Measurements from ENCODE around the gene GMNN. TPM values are rescaled to one million over a fixed set of nuclear protein-coding genes. Genes with fewer than 3 reads are reported as not detected.

Gene GMNN
- total RNA-seq, 1 donor: 9.4 TPM

DNA sequence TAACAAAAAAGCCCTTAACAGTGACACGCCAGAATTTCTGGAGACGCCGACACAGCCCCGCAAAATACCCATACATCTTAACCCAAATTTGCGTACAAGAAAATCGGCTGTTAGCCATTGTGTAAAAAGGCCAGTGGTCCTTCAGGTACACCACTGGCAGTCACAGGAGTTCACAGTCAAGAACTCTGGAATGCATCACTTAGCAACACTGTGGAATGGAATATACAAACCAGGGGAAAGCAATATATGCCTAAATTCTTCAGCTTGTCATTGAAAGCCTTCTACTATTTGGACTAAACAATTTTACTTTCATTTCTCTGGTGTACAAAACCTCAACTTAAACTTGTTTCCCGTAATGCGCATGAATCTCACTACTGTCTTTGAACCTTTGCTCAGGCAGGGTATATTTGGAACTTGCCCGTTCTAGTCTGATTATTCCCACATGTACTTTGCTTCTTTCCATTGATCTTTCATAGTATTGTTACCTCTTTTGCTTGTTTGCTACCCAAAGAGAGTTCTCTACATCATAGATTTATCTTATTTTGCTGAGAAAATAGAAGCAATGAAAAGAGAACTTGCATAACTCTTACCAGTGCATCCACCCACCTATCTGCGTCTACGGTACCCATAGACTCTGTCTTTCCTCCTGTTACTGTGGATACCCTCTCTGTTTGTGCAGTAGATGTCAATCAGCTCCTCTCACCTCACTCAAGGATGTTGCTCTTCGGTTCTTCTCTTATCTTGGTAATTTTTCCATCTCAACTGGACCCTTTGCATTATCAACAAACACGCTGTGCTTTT lies 24.2 kb downstream of the GMNN start, which contains the start of gene ARMH2:
Gene ARMH2 (minus strand): TSS at position 178 of the 801 bp plus-strand sequence. CDS start 60 bp downstream, at position 118.
- H2AFZ ChIP-seq (ENCODE audit: low read length): no peak within 1 kb of the TSS
- no peak within 1 kb of the TSS for H3K4me3 ChIP-seq (ENCODE audit: insufficient read depth, low read length)
- no peaks in the 10 kb centered on the region for H3K9me3 ChIP-seq (ENCODE audit: low read depth, low read length)
- no peak within 1 kb of the TSS for H3K4me2 ChIP-seq (ENCODE audit: insufficient read depth, low read length)
- no peaks in the 10 kb centered on the region for H3K4me1 ChIP-seq (ENCODE audit: insufficient read depth, low read length)
- no peaks in the 10 kb centered on the region for H3K36me3 ChIP-seq (ENCODE audit: insufficient read depth, low read length)
- H3K79me2 ChIP-seq (ENCODE audit: insufficient read depth, low read length): no peaks in the 10 kb centered on the region
- H3K27me3 ChIP-seq (ENCODE audit: insufficient read depth, low read length): no peaks in the 10 kb centered on the region
- no peak within 1 kb of the TSS for H3K27ac ChIP-seq (ENCODE audit: low read depth, low read length)
- no peak for TF ChIP-seq CTCF (IDR thresholded peaks at IDR 0.05; ENCODE audit: extremely low read depth, low read depth, low read length)
- no peak for DNase-seq (ENCODE audit: insufficient read length, low spot score, missing footprints)
- no peaks in the 10 kb centered on the region for H4K20me1 ChIP-seq (ENCODE audit: insufficient read depth, low read length)

DNA sequence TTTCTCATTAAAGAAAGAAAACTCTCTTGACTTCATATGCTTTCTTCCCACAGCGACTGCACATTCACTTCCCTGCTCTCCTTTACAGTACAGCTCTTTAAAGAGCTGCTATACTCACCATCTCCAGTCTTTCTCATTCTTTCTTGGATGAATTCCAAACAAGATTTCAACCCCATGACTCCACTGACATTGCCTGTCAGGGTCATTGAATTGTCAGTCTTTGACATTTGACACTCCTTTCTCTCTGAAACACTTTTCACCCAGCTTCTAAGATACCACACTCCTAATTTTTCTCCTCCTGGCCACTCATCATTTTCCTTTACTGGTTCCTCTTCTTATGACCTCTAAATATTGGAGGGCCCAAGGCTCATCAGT lies 24.8 kb downstream of the GMNN start:
- Histone ChIP-seq H3K4me1 (ENCODE audit: insufficient read depth, low read length) (no peaks in the 10 kb centered on the region), H3K4me2 (ENCODE audit: insufficient read depth, low read length) (no peak overlapping the region), H3K27ac (ENCODE audit: low read depth, low read length) (no peak overlapping the region), H3K36me3 (ENCODE audit: insufficient read depth, low read length) (no peaks in the 10 kb centered on the region), H3K4me3 (ENCODE audit: insufficient read depth, low read length) (no peak overlapping the region), H3K27me3 (ENCODE audit: insufficient read depth, low read length) (no peaks in the 10 kb centered on the region), H2AFZ (ENCODE audit: low read length) (no peak overlapping the region), H3K79me2 (ENCODE audit: insufficient read depth, low read length) (no peaks in the 10 kb centered on the region), H4K20me1 (ENCODE audit: insufficient read depth, low read length) (no peaks in the 10 kb centered on the region), H3K9me3 (ENCODE audit: low read depth, low read length) (no peaks in the 10 kb centered on the region)
- no peak for DNase-seq (ENCODE audit: insufficient read length, low spot score, missing footprints)
- no peak for TF ChIP-seq CTCF (IDR thresholded peaks at IDR 0.05; ENCODE audit: extremely low read depth, low read depth, low read length)

DNA sequence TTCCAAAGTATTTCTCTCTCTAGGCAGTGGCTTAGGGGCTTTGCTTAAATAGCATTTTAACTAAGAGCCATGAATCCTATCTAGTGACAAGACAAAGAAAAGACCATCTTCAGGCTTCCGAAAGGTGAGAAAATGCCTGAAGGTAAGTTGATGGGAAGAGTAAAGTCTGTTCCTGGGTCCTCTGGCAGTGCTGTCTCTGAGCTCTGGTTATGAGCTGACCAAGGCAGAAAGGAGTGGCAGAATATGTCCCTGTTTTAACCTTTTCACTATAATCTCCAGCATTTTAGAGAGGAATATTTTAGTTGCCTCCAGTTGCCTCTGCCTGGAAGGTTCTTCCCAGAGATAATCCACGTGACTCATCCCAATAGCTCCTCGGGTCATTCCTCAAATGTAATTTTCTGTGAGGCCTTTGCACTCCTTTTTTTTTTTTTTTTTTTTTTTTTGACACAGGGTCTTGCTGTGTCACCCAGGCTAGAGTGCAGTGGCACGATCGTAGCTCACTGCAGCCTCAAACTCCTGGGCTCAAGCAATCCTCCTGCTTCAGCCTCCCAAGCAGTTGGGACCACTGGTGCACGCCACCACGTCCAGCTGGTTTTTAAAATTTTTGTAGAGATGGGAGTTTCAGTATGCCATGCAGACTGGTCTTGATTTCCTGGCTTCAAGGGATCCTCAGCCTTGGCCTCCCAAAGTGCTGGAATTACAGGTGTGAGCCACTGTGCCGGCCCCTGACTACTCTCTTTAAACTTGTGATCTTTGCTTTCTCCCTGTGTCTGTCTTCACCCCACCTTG lies 27.7 kb downstream of the GMNN start:
- TF ChIP-seq CTCF (IDR thresholded peaks at IDR 0.05; ENCODE audit: extremely low read depth, low read depth, low read length): no peak
- no peaks in the 10 kb centered on the region for H4K20me1 ChIP-seq (ENCODE audit: insufficient read depth, low read length)
- no peak for DNase-seq (ENCODE audit: insufficient read length, low spot score, missing footprints)
- no peaks in the 10 kb centered on the region for H3K79me2 ChIP-seq (ENCODE audit: insufficient read depth, low read length)
- H3K4me2 ChIP-seq (ENCODE audit: insufficient read depth, low read length): no peak overlapping the region
- H3K27me3 ChIP-seq (ENCODE audit: insufficient read depth, low read length): no peaks in the 10 kb centered on the region
- H3K9me3 ChIP-seq (ENCODE audit: low read depth, low read length): no peaks in the 10 kb centered on the region
- no peaks in the 10 kb centered on the region for H3K4me1 ChIP-seq (ENCODE audit: insufficient read depth, low read length)
- no peak overlapping the region for H3K4me3 ChIP-seq (ENCODE audit: insufficient read depth, low read length)
- no peaks in the 10 kb centered on the region for H3K36me3 ChIP-seq (ENCODE audit: insufficient read depth, low read length)
- H2AFZ ChIP-seq (ENCODE audit: low read length): no peak overlapping the region
- no peak overlapping the region for H3K27ac ChIP-seq (ENCODE audit: low read depth, low read length)

DNA sequence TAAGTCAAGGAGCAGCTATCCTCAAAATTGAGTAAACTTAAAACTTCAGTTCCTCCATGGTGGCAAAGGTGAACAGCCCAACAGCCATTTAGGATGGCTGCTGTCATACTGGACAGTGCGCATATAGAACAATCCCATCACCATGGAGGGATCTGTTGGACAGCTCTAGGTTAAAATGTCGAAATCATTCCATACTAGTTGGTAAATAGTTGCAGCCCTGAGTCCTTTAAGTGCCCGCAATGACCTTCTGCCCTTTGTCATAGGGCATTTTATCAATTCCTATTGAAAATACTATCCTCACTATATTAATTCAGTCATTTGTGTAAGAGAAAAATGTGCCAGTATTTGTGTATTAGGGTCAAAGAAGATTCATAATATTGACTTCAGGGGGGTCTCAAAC lies 32.8 kb downstream of the GMNN start:
- no peak for TF ChIP-seq CTCF (IDR thresholded peaks at IDR 0.05; ENCODE audit: extremely low read depth, low read depth, low read length)
- DNase-seq (ENCODE audit: insufficient read length, low spot score, missing footprints): no peak
- H3K36me3 ChIP-seq (ENCODE audit: insufficient read depth, low read length): no peaks in the 10 kb centered on the region
- H3K27ac ChIP-seq (ENCODE audit: low read depth, low read length): no peak overlapping the region
- no peaks in the 10 kb centered on the region for H3K27me3 ChIP-seq (ENCODE audit: insufficient read depth, low read length)
- no peaks in the 10 kb centered on the region for H3K79me2 ChIP-seq (ENCODE audit: insufficient read depth, low read length)
- H4K20me1 ChIP-seq (ENCODE audit: insufficient read depth, low read length): no peaks in the 10 kb centered on the region
- no peaks in the 10 kb centered on the region for H3K9me3 ChIP-seq (ENCODE audit: low read depth, low read length)
- no peak overlapping the region for H3K4me2 ChIP-seq (ENCODE audit: insufficient read depth, low read length)
- H3K4me3 ChIP-seq (ENCODE audit: insufficient read depth, low read length): no peak overlapping the region
- no peaks in the 10 kb centered on the region for H3K4me1 ChIP-seq (ENCODE audit: insufficient read depth, low read length)
- H2AFZ ChIP-seq (ENCODE audit: low read length): no peak overlapping the region

All from osteoblast (primary cell).